ENCODE results near the gene ZNF577. TPM values are rescaled to one million over a fixed set of nuclear protein-coding genes. Genes with fewer than 3 reads are reported as not detected.

ZNF577 gene
- total and polyA plus RNA-seq, 8 donors: 2.9 to 53.0 (median 6.1) TPM

- ATAC-seq (peak in 2 of 4 donors; percentile 50 to 61), FAIRE-seq (no peak), DNase-seq (no peak)
- intact Hi-C loops (cut with DNase I): no loop called here
- Histone ChIP-seq H3K27me3 (no peaks in the 10 kb centered on the region), H3K4me3 (no peak overlapping the region), H3K4me1 (no peaks in the 10 kb centered on the region), H3K27ac (no peak overlapping the region), H3K9me3 (no peaks in the 10 kb centered on the region), H3K36me3 (no peaks in the 10 kb centered on the region)
- WGBS, 2 donors: 73 to 75% methylated on average over 2 of the region's 2 CpGs
- TF ChIP-seq CTCF (IDR thresholded peaks at IDR 0.05): no peak
Observed at GRCh38 chr19:51822325-51822724, 65.4 kb downstream of the ZNF577 start.

GRCh38 chr19:51821921-51822320 is 65.8 kb downstream of the ZNF577 start:
- H3K9me3 ChIP-seq: no peaks in the 10 kb centered on the region
- no peaks in the 10 kb centered on the region for H3K4me1 ChIP-seq
- DNase-seq: no peak
- no peak for FAIRE-seq
- TF ChIP-seq CTCF (IDR thresholded peaks at IDR 0.05): no peak
- no peak overlapping the region for H3K27ac ChIP-seq
- no peak overlapping the region for H3K4me3 ChIP-seq
- intact Hi-C loops (cut with DNase I): no loop called here
- no peaks in the 10 kb centered on the region for H3K36me3 ChIP-seq
- H3K27me3 ChIP-seq: no peaks in the 10 kb centered on the region
- ATAC-seq: no peak

GRCh38 chr19:51821456-51821855 is 66.3 kb downstream of the ZNF577 start:
- Histone ChIP-seq H3K36me3 (no peaks in the 10 kb centered on the region), H3K27ac (no peak overlapping the region), H3K4me1 (no peaks in the 10 kb centered on the region), H3K27me3 (no peaks in the 10 kb centered on the region), H3K9me3 (no peaks in the 10 kb centered on the region), H3K4me3 (no peak overlapping the region)
- intact Hi-C loops (cut with DNase I): no loop called here
- no peak for TF ChIP-seq CTCF (IDR thresholded peaks at IDR 0.05)
- DNase-seq: no peak
- 56% methylated on average over 3 of the region's 3 CpGs for WGBS, 2 donors
- FAIRE-seq: no peak
- ATAC-seq: no peak

Other genes with a start within 250 kb of the ZNF577 start
- 1 to 10 TPM in 4 of 6 donors, under 1 TPM in 1, not detected in 1; 0.37 to 5.0 (median 1.6) TPM for gene SIGLEC14, start 241.1 kb downstream of the ZNF577 start, total RNA-seq
- gene SIGLEC14, start 241.1 kb downstream of the ZNF577 start, polyA plus RNA-seq: under 1 TPM; 0.12 to 0.27 TPM
- gene SPACA6, start 194.6 kb downstream of the ZNF577 start, total RNA-seq: 10 to 100 TPM in 1 of 6 donors, 1 to 10 TPM in 5; 3.8 to 12.4 (median 5.9) TPM
- 10 to 100 TPM; 27.2 to 29.4 TPM for gene SPACA6, start 194.6 kb downstream of the ZNF577 start, polyA plus RNA-seq
- gene HAS1, start 164.0 kb downstream of the ZNF577 start, total RNA-seq: under 1 TPM in 4 of 6 donors, not detected in 2; 0.06 to 0.58 (median 0.36) TPM
- gene HAS1, start 164.0 kb downstream of the ZNF577 start, polyA plus RNA-seq: 1 to 10 TPM in 1 of 2 donors, under 1 TPM in 1; 0.54 to 1.3 TPM
- 1 to 10 TPM in 4 of 6 donors, under 1 TPM in 2; 0.37 to 6.8 (median 2.4) TPM for gene FPR1, start 136.1 kb downstream of the ZNF577 start, total RNA-seq
- under 1 TPM; 0.57 to 0.73 TPM for gene FPR1, start 136.1 kb downstream of the ZNF577 start, polyA plus RNA-seq
- 1 to 10 TPM in 1 of 6 donors, under 1 TPM in 3, not detected in 2; 0.25 to 1.3 (median 0.69) TPM for gene FPR2, start 126.8 kb downstream of the ZNF577 start, total RNA-seq
- under 1 TPM in 1 of 2 donors, not detected in 1; 0.14 TPM for gene FPR2, start 126.8 kb downstream of the ZNF577 start, polyA plus RNA-seq
- 10 to 100 TPM in 1 of 6 donors, 1 to 10 TPM in 2, under 1 TPM in 3; 0.32 to 10.4 (median 1.4) TPM for gene FPR3, start 92.8 kb downstream of the ZNF577 start, total RNA-seq
- under 1 TPM; 0.42 to 0.61 TPM for gene FPR3, start 92.8 kb downstream of the ZNF577 start, polyA plus RNA-seq
- gene ZNF649, start 17.1 kb upstream of the ZNF577 start, total RNA-seq: 1 to 10 TPM; 3.0 to 7.7 (median 4.5) TPM
- gene ZNF649, start 17.1 kb upstream of the ZNF577 start, polyA plus RNA-seq: 1 to 10 TPM; 1.9 to 4.5 TPM
- 1 to 10 TPM in 4 of 6 donors, under 1 TPM in 2; 0.83 to 3.0 (median 1.8) TPM for gene ZNF613, start 39.5 kb upstream of the ZNF577 start, total RNA-seq
- gene ZNF613, start 39.5 kb upstream of the ZNF577 start, polyA plus RNA-seq: 1 to 10 TPM; 1.0 to 3.4 TPM
- gene ZNF350, start 98.9 kb upstream of the ZNF577 start, total RNA-seq: 1 to 10 TPM; 3.9 to 7.6 (median 4.7) TPM
- gene ZNF350, start 98.9 kb upstream of the ZNF577 start, polyA plus RNA-seq: 1 to 10 TPM; 3.7 to 8.1 TPM
- 1 to 10 TPM; 3.2 to 8.4 (median 5.4) TPM for gene ZNF615, start 120.3 kb upstream of the ZNF577 start, total RNA-seq
- 1 to 10 TPM; 2.4 to 4.9 TPM for gene ZNF615, start 120.3 kb upstream of the ZNF577 start, polyA plus RNA-seq
- 1 to 10 TPM; 1.5 to 4.2 (median 2.1) TPM for gene ZNF614, start 140.4 kb upstream of the ZNF577 start, total RNA-seq
- gene ZNF614, start 140.4 kb upstream of the ZNF577 start, polyA plus RNA-seq: 1 to 10 TPM; 1.3 to 4.0 TPM
- 10 to 100 TPM in 4 of 6 donors, 1 to 10 TPM in 2; 4.8 to 12.6 (median 11.0) TPM for gene ZNF432, start 160.9 kb upstream of the ZNF577 start, total RNA-seq
- 10 to 100 TPM; 13.9 to 26.0 TPM for gene ZNF432, start 160.9 kb upstream of the ZNF577 start, polyA plus RNA-seq
- gene ZNF841, start 207.8 kb upstream of the ZNF577 start, total RNA-seq: 10 to 100 TPM in 5 of 6 donors, 1 to 10 TPM in 1; 7.6 to 20.2 (median 11.7) TPM
- gene ZNF841, start 207.8 kb upstream of the ZNF577 start, polyA plus RNA-seq: 10 to 100 TPM; 15.3 to 18.3 TPM

All from pancreas (tissue), 10 donors.